Panc1 (cell line): ENCODE measurements around the gene SLC9A9. TPM values are rescaled to one million over a fixed set of nuclear protein-coding genes. Genes with fewer than 3 reads are reported as not detected.

Experiments
- ATAC-seq: fragments of 200-7000 bp; cut with Tn5 transposase; 2 replicates; pipeline ENCODE4 v1.9.1; 2020; ENCODE audit warnings: mild to moderate bottlenecking, moderate library complexity
- BruUV-seq: library from RNA; stranded (reverse); fragments of 400-500 nt; replicated peaks from 2 replicates; lab custom pipeline; 2021; lab: Mats Ljungman, UMichigan
- CTCF ChIA-PET: fragments of 300-600 bp; sonication (Branson Sonifier 250); formaldehyde crosslinking; loops from one replicate; lab custom pipeline; 2022; ENCODE audit warnings: antibody characterized with exemption; lab: Charles Lee
- POLR2A ChIA-PET: fragments of 300-600 bp; sonication (Branson Sonifier 250); formaldehyde crosslinking; loops from one replicate; lab custom pipeline; 2022; ENCODE audit warnings: antibody characterized with exemption; lab: Charles Lee
- DNase-seq: peaks from one replicate; pipeline ENCODE4 v3.0.0-alpha.2; 2010; ENCODE audit warnings: low read depth, low spot score
- H3K27ac ChIP-seq: 2 replicates; pipeline ENCODE4 v1.5.1; 2011; ENCODE audit warnings: mild to moderate bottlenecking, low read length, inconsistent platforms
- H3K27me3 ChIP-seq: fragments of 200-500 bp; sonication (Bioruptor generic); 2 replicates; pipeline ENCODE4 v1.6.0; 2014; ENCODE audit warnings: low read length, inconsistent platforms; ENCODE audit not compliant: control insufficient read depth, insufficient read depth
- H3K36me3 ChIP-seq: fragments of 200-500 bp; sonication (Bioruptor generic); 2 replicates; pipeline ENCODE4 v1.5.1; 2014; ENCODE audit warnings: inconsistent platforms, mild to moderate bottlenecking, low read length, moderate library complexity; ENCODE audit not compliant: control insufficient read depth, insufficient read depth
- H3K4me1 ChIP-seq: 2 replicates; pipeline ENCODE4 v1.5.1; 2011; ENCODE audit warnings: inconsistent platforms, mild to moderate bottlenecking, low read length, moderate library complexity; ENCODE audit not compliant: control insufficient read depth, insufficient read depth
- H3K4me3 ChIP-seq, 2 experiments: 2 replicates each; pipeline ENCODE4 v1.5.1; 2011 to 2012; ENCODE audit warnings: low read depth in 2 of 2, low read length in 2 of 2, mild to moderate bottlenecking in 2 of 2, inconsistent platforms in 1 of 2, moderate library complexity in 1 of 2
- H3K9me3 ChIP-seq: fragments of 200-500 bp; sonication (Bioruptor generic); 2 replicates; pipeline ENCODE4 v1.5.1; 2014; ENCODE audit warnings: low read depth, mild to moderate bottlenecking, inconsistent platforms, low read length, moderate library complexity; ENCODE audit not compliant: control insufficient read depth, insufficient read depth
- POLR2AphosphoS5 ChIP-seq: IDR thresholded peaks from 2 replicates; pipeline ENCODE4 v1.6.1; 2012; ENCODE audit warnings: mild to moderate bottlenecking, low read depth, low read length, moderate library complexity
- SIN3A ChIP-seq: IDR thresholded peaks from 2 replicates; pipeline ENCODE4 v1.6.1; 2012; ENCODE audit warnings: low read depth, mild to moderate bottlenecking, low read length, moderate library complexity, borderline replicate concordance; ENCODE audit not compliant: insufficient read depth
- TCF7L2 ChIP-seq: IDR thresholded peaks from 2 replicates; pipeline ENCODE4 v1.6.1; 2011; ENCODE audit warnings: mild to moderate bottlenecking, low read depth, low read length, inconsistent platforms
- in situ Hi-C: cut with HindIII; loops from 2 replicates; pipeline ENCODE4 v1.10.0; 2016; ENCODE audit warnings: low sequenced_read_pairs, low pct_unique_long_range_greater_than_20kb
- intact Hi-C: fragments of 100-400 bp; cut with micrococcal nuclease; formaldehyde crosslinking; loops from one replicate; pipeline ENCODE4 v1.10.0; 2022; ENCODE audit not compliant: unreplicated experiment
- total RNA-seq: library from RNA; stranded (reverse); gene quantifications from one replicate; pipeline ENCODE4 v1.2.1, GENCODE V29; 2021; ENCODE audit not compliant: unreplicated experiment
- TF ChIP-seq, protein P1 (sequence below), 2 experiments: IDR thresholded peaks; 2 replicates each; pipeline ENCODE4 v1.6.1; 2011 to 2012; ENCODE audit warnings: low read depth in 2 of 2, control low read depth in 1 of 2, low read length in 1 of 2, mild to moderate bottlenecking in 1 of 2, moderate library complexity in 1 of 2; ENCODE audit not compliant: insufficient read depth in 1 of 2
- TF ChIP-seq, protein P2 (sequence below): fragments of 450-650 bp; IDR thresholded peaks from 2 replicates; pipeline ENCODE4 v1.5.1; 2017; ENCODE audit warnings: mild to moderate bottlenecking

Gene SLC9A9
- total RNA-seq, 1 experiment from 2014 or later = not detected

- in situ Hi-C loops (no loop called here), intact Hi-C loops (no loop called here)
- H3K4me1 ChIP-seq = no peaks in the 10 kb centered on the region
- ChIA-PET POLR2A (no interaction called here), CTCF (no interaction called here)
- no peaks in the 10 kb centered on the region for H3K27me3 ChIP-seq
- no peaks in the 10 kb centered on the region for H3K9me3 ChIP-seq
- H3K27ac ChIP-seq = no peak overlapping the region
- no peaks in the 10 kb centered on the region for H3K36me3 ChIP-seq
- no peak overlapping the region for H3K4me3 ChIP-seq
- ATAC-seq = no peak
- no TSS peak for BruUV-seq
- no peak for DNase-seq
- no peak for TF ChIP-seq TCF7L2
- TF ChIP-seq POLR2AphosphoS5 = no peak
- TF ChIP-seq, protein P1, sequence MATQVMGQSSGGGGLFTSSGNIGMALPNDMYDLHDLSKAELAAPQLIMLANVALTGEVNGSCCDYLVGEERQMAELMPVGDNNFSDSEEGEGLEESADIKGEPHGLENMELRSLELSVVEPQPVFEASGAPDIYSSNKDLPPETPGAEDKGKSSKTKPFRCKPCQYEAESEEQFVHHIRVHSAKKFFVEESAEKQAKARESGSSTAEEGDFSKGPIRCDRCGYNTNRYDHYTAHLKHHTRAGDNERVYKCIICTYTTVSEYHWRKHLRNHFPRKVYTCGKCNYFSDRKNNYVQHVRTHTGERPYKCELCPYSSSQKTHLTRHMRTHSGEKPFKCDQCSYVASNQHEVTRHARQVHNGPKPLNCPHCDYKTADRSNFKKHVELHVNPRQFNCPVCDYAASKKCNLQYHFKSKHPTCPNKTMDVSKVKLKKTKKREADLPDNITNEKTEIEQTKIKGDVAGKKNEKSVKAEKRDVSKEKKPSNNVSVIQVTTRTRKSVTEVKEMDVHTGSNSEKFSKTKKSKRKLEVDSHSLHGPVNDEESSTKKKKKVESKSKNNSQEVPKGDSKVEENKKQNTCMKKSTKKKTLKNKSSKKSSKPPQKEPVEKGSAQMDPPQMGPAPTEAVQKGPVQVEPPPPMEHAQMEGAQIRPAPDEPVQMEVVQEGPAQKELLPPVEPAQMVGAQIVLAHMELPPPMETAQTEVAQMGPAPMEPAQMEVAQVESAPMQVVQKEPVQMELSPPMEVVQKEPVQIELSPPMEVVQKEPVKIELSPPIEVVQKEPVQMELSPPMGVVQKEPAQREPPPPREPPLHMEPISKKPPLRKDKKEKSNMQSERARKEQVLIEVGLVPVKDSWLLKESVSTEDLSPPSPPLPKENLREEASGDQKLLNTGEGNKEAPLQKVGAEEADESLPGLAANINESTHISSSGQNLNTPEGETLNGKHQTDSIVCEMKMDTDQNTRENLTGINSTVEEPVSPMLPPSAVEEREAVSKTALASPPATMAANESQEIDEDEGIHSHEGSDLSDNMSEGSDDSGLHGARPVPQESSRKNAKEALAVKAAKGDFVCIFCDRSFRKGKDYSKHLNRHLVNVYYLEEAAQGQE (IDR thresholded peaks at IDR 0.05; ENCODE audit: insufficient read depth in 1 of 2, low read depth in 2 of 2, low read length in 1 of 2) = no peak
- TF ChIP-seq, protein P2, sequence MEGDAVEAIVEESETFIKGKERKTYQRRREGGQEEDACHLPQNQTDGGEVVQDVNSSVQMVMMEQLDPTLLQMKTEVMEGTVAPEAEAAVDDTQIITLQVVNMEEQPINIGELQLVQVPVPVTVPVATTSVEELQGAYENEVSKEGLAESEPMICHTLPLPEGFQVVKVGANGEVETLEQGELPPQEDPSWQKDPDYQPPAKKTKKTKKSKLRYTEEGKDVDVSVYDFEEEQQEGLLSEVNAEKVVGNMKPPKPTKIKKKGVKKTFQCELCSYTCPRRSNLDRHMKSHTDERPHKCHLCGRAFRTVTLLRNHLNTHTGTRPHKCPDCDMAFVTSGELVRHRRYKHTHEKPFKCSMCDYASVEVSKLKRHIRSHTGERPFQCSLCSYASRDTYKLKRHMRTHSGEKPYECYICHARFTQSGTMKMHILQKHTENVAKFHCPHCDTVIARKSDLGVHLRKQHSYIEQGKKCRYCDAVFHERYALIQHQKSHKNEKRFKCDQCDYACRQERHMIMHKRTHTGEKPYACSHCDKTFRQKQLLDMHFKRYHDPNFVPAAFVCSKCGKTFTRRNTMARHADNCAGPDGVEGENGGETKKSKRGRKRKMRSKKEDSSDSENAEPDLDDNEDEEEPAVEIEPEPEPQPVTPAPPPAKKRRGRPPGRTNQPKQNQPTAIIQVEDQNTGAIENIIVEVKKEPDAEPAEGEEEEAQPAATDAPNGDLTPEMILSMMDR = no peak
- no peak for TF ChIP-seq SIN3A
Measured at GRCh38 chr3:143661677-143662076, 186.6 kb downstream of the SLC9A9 start.

DNA sequence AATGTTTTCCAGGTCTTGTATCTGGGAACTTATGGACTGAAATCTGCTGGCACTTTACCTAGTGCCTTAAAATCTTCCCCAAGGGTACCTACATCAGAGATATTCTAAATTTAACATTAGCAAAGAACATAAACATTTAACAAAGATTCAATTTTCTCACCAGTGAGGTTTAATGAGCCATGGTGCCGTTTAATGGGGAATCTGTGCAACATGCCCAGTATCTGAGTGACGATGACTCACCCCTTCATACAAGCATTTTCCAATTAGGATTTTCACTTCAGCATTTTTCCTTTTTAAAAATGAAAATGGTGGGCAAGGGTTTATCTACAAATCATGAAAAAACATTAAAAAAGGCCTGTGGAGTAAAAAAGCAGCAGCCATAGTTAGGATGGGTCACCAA is 189.4 kb downstream of the SLC9A9 start:
- no peak for TF ChIP-seq TCF7L2
- TF ChIP-seq, protein P1 (IDR thresholded peaks at IDR 0.05; ENCODE audit: insufficient read depth in 1 of 2, low read depth in 2 of 2, low read length in 1 of 2) = no peak
- TF ChIP-seq, protein P2 = no peak
- TF ChIP-seq SIN3A = no peak
- no peak for TF ChIP-seq POLR2AphosphoS5
- H3K36me3 ChIP-seq = no peaks in the 10 kb centered on the region
- no peaks in the 10 kb centered on the region for H3K9me3 ChIP-seq
- intact Hi-C loops (no loop called here), in situ Hi-C loops (no loop called here)
- ATAC-seq = no peak
- H3K4me1 ChIP-seq = no peaks in the 10 kb centered on the region
- no peak overlapping the region for H3K27ac ChIP-seq
- ChIA-PET CTCF (no interaction called here), POLR2A (no interaction called here)
- BruUV-seq = no TSS peak
- no peak overlapping the region for H3K4me3 ChIP-seq
- DNase-seq = no peak
- H3K27me3 ChIP-seq = no peaks in the 10 kb centered on the region
